HG03571 (cell line): ENCODE data around the gene SCAANT1.
A peak's percentile ranks its signal among the peaks of the same experiment; 100 is the strongest.

Experiments used
- ATAC-seq: cut with Tn5 transposase; IDR thresholded peaks from one replicate; pipeline ENCODE4 v1.9.1; 2021; ENCODE audit not compliant: unreplicated experiment

SCAANT1 gene

GRCh38 chr3:63864008-63864964 lies 47.9 kb downstream of the SCAANT1 start:
- ATAC-seq, result peak; percentile 42

GRCh38 chr3:63863150-63864007 lies 48.8 kb downstream of the SCAANT1 start, which contains the start of the genes ATXN7 and THOC7:
Gene ATXN7 (plus strand): TSS chr3:63863867. CDS start chr3:63912599, 48,732 bp downstream.
Gene THOC7 (minus strand): TSS chr3:63863805. CDS start chr3:63863790, 15 bp downstream.
- ATAC-seq, result peak; percentile 56

DNA sequence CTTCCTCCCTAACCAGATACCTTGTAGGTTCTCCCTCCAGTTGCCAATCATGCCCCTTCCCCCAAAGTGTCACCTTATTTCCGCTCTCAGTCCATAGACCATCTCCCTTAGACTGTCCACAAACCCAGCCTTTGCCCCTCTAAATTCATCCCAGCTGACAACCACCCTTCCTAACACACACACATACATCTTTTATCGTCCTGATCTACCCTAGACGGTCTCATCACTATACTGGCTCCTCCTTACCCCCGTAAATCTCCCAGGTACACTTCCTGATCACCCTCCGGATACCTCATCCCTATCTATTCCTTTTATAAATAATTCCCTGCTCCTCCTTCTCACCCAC lies 49.4 kb downstream of the SCAANT1 start:
- ATAC-seq, result peak; percentile 5
